Activated naive CD4-positive, alpha-beta T cell treated with anti-CD3 and anti-CD28 coated beads, Interleukin-2, amount 10 ng/mL, durations not matched to agents 5 hours and 36 hours (primary cell): ENCODE results near the gene GPR141. TPM values are rescaled to one million over a fixed set of nuclear protein-coding genes. Genes with fewer than 3 reads are reported as not detected.

Experiments
- total RNA-seq, 2 experiments: library from RNA; stranded (reverse); gene quantifications; one replicate each; pipeline ENCODE4 v1.2.3, GENCODE V29; 2021

Gene GPR141
- not detected for total RNA-seq

DNA sequence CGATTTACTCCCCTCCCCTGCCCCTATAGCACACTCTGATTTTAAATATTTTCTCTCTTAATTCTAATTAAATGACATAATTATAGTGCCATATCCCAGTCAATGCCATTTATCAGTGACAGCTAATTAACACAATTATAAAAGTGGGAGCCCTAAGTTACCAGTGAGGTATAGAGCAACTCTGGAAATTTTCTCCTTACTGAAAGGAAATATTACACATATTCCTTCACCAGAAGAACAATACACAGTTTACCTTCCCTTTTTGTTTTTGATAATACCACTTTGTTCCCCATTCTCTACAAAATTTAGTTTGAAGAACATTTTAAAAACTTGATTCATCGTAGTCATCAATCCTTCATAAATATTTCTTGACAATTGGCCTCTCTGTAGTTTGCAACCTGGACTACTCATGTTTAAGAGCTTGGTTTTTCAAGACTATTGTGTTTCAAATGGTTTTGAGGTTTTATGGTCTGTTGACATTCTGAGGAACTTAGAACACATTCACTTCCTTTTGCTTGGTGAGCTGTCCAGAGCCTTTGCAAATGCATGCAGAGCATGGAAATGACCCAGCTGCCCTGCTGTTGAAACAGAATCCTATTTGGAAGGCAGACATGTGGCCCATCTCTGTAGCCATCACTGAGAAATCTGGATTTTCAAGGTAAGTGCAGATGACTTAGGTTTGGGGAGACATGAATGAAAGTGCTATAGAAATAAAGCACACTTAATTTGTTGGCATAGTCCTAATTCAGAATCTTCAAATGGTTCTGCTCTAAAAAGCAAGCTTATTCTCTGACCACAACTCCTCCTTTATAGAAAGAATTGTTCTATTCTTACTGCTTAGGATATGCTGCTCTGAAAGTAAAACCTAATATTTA is at the start of gene GPR141:
Gene GPR141, plus strand, starts transcription at position 521 of the 875 bp plus-strand sequence. CDS start 56,628 bp downstream, outside the sequence.

Other genes with a start within 250 kb of the GPR141 start
- 100 to 1,000 TPM in 1 of 2 experiments, 10 to 100 TPM in 1; 92.3 to 102 TPM for gene ELMO1, start 234.9 kb upstream of the GPR141 start, total RNA-seq
- gene NME8, start 164.8 kb downstream of the GPR141 start, total RNA-seq = not detected
- gene SFRP4, start 233.1 kb downstream of the GPR141 start, total RNA-seq = not detected
- under 1 TPM; 0.19 to 0.48 TPM for gene EPDR1, start 236.9 kb downstream of the GPR141 start, total RNA-seq